ENCODE measurements around the gene RALGAPA2.

DNA sequence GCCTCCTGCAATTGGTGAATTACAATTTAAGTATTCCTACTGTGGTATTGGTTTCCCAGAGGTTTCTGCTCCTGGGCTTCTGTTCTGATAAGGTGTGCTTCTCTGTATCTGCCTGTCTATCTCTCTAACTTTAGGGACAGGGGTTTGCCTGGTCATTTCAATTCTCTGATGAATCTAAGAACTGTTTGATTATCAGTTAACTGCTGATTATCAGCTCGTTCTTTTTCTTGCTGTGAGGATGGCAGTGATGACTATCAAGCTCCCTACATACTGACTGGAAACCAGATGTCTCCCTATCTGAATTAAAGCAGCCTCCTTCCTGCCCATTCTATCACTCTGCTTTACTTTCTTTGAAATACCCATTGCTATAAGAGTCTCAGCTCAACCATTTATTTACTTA is 224.1 kb downstream of the RALGAPA2 start:
- TF ChIP-seq, protein P1, sequence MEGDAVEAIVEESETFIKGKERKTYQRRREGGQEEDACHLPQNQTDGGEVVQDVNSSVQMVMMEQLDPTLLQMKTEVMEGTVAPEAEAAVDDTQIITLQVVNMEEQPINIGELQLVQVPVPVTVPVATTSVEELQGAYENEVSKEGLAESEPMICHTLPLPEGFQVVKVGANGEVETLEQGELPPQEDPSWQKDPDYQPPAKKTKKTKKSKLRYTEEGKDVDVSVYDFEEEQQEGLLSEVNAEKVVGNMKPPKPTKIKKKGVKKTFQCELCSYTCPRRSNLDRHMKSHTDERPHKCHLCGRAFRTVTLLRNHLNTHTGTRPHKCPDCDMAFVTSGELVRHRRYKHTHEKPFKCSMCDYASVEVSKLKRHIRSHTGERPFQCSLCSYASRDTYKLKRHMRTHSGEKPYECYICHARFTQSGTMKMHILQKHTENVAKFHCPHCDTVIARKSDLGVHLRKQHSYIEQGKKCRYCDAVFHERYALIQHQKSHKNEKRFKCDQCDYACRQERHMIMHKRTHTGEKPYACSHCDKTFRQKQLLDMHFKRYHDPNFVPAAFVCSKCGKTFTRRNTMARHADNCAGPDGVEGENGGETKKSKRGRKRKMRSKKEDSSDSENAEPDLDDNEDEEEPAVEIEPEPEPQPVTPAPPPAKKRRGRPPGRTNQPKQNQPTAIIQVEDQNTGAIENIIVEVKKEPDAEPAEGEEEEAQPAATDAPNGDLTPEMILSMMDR (IDR thresholded peaks at IDR 0.05): no peak
- TF ChIP-seq POLR2A (IDR thresholded peaks at IDR 0.05): no peak

Data from body of pancreas (tissue), 4 donors.